H1 (cell line): Measurements from ENCODE around the gene DNAJB6. TPM values are rescaled to one million over a fixed set of nuclear protein-coding genes. Genes with fewer than 3 reads are reported as not detected.
A peak's percentile ranks its signal among the peaks of the same experiment; 100 is the strongest.

Experiments used
- CTCF ChIA-PET: fragments of 300-600 bp; sonication (Branson Sonifier 250); formaldehyde crosslinking; loops from one replicate; lab custom pipeline; 2021; ENCODE audit not compliant: partially characterized antibody; lab: Charles Lee
- POLR2A ChIA-PET: fragments of 300-600 bp; sonication (Branson Sonifier 250); formaldehyde crosslinking; loops from one replicate; lab custom pipeline; 2021; ENCODE audit warnings: inconsistent platforms; ENCODE audit not compliant: partially characterized antibody; lab: Charles Lee
- DNase-seq, 2 experiments: peaks; one replicate each; pipeline versions ENCODE4 v3.0.0 to v3.0.0-alpha.2; 2010 to 2022; ENCODE audit warnings: low spot score in 2 of 2, low read depth in 1 of 2, mixed read lengths in 1 of 2
- FAIRE-seq: peaks from 2 replicates; lab custom pipeline; 2011; peaks lifted over from hg19 to GRCh38; lab: Jason Lieb, UNC
- H2AFZ ChIP-seq: 2 replicates; pipeline ENCODE4 v1.8.1; 2012; ENCODE audit warnings: low read length, inconsistent platforms
- H2AK5ac ChIP-seq: 2 replicates; pipeline ENCODE4 v1.6.1; 2013; ENCODE audit warnings: low read depth, low read length
- H2BK120ac ChIP-seq: replicated peaks from 2 replicates; pipeline ENCODE3; 2013; ENCODE audit warnings: low read depth, low read length, inconsistent platforms
- H2BK12ac ChIP-seq: 2 replicates; pipeline ENCODE4 v1.6.1; 2013; ENCODE audit warnings: low read depth, low read length
- H2BK15ac ChIP-seq: 2 replicates; pipeline ENCODE4 v1.6.1; 2013; ENCODE audit warnings: low read length
- H2BK20ac ChIP-seq: 2 replicates; pipeline ENCODE4 v1.6.1; 2013; ENCODE audit warnings: low read length
- H2BK5ac ChIP-seq: 2 replicates; pipeline ENCODE4 v1.6.1; 2013; ENCODE audit warnings: low read depth, low read length
- H3K14ac ChIP-seq: 2 replicates; pipeline ENCODE4 v1.6.1; 2013; ENCODE audit warnings: inconsistent platforms; ENCODE audit not compliant: insufficient read length
- H3K18ac ChIP-seq: 2 replicates; pipeline ENCODE4 v1.6.1; 2013; ENCODE audit warnings: low read length; ENCODE audit errors: extremely low read depth
- H3K23ac ChIP-seq: 2 replicates; pipeline ENCODE4 v1.6.1; 2013; ENCODE audit warnings: inconsistent platforms; ENCODE audit not compliant: insufficient read length
- H3K23me2 ChIP-seq: 2 replicates; pipeline ENCODE4 v1.6.1; 2013; ENCODE audit warnings: low read depth, low read length
- H3K27ac ChIP-seq: 2 replicates; pipeline ENCODE4 v1.6.1; 2011; ENCODE audit warnings: low read depth, low read length, inconsistent platforms
- H3K27me3 ChIP-seq, 4 experiments: replicated peaks in 1 of 4; 1 replicate in 1 of 4; 2 replicates in 3 of 4; pipeline versions ENCODE4 v1.6.1 to v1.8.1; 2011 to 2013; ENCODE audit warnings: low read length in 3 of 4, mild to moderate bottlenecking in 3 of 4, inconsistent platforms in 2 of 4, mixed read lengths in 2 of 4, moderate library complexity in 1 of 4; ENCODE audit not compliant: control insufficient read depth in 3 of 4, insufficient read depth in 3 of 4; ENCODE audit errors: extremely low read depth in 1 of 4
- H3K36me3 ChIP-seq, 4 experiments: 2 replicates each; pipeline versions ENCODE4 v1.6.1 to v1.8.1; 2011 to 2013; ENCODE audit warnings: mild to moderate bottlenecking in 4 of 4, low read length in 3 of 4, moderate library complexity in 2 of 4, control low read depth in 1 of 4, inconsistent platforms in 1 of 4; ENCODE audit not compliant: insufficient read depth in 4 of 4, control insufficient read depth in 2 of 4
- H3K4ac ChIP-seq: replicated peaks from 2 replicates; pipeline ENCODE3; 2013; ENCODE audit warnings: low read length, low read depth, mixed read lengths, inconsistent platforms; ENCODE audit not compliant: insufficient read length
- H3K4me1 ChIP-seq, 4 experiments: replicated peaks in 1 of 4; 1 replicate in 1 of 4; 2 replicates in 3 of 4; pipeline versions ENCODE4 v1.6.1 to v1.8.1; 2011 to 2013; ENCODE audit warnings: low read length in 3 of 4, inconsistent platforms in 2 of 4, mixed read lengths in 1 of 4; ENCODE audit not compliant: insufficient read depth in 4 of 4, control insufficient read depth in 3 of 4
- H3K4me2 ChIP-seq, 2 experiments: 2 replicates each; pipeline versions ENCODE4 v1.6.1 to v1.8.1; 2011 to 2013; ENCODE audit warnings: low read depth in 2 of 2, low read length in 2 of 2, control low read depth in 1 of 2, inconsistent platforms in 1 of 2, mild to moderate bottlenecking in 1 of 2; ENCODE audit not compliant: insufficient read depth in 1 of 2
- H3K4me3 ChIP-seq, 4 experiments: fragments of 200-600, 300-600 bp in 1 of 4; sonication (generic), shearing (Covaris generic), sonication (Bioruptor Twin) in 1 of 4; 2 replicates each; pipeline versions ENCODE4 v1.5.1 to v1.8.1; 2011 to 2016; ENCODE audit warnings: low read length in 4 of 4, low read depth in 3 of 4, control low read depth in 2 of 4, inconsistent platforms in 2 of 4, mild to moderate bottlenecking in 2 of 4, mixed read lengths in 1 of 4, moderate library complexity in 1 of 4; ENCODE audit not compliant: insufficient read depth in 2 of 4; ENCODE audit errors: extremely low read depth in 1 of 4
- H3K56ac ChIP-seq: replicated peaks from 2 replicates; pipeline ENCODE3; 2013; ENCODE audit warnings: low read depth, mild to moderate bottlenecking, mixed read lengths, low read length, inconsistent platforms; ENCODE audit not compliant: insufficient read length
- H3K79me1 ChIP-seq: 2 replicates; pipeline ENCODE4 v1.6.1; 2013; ENCODE audit warnings: low read depth, low read length, control low read depth
- H3K79me2 ChIP-seq, 2 experiments: 2 replicates each; pipeline versions ENCODE4 v1.6.1 to v1.8.1; 2012 to 2013; ENCODE audit warnings: low read length in 2 of 2, mild to moderate bottlenecking in 2 of 2, inconsistent platforms in 1 of 2; ENCODE audit not compliant: insufficient read depth in 2 of 2, control insufficient read depth in 1 of 2
- H3K9ac ChIP-seq, 4 experiments: replicated peaks in 1 of 4; 1 replicate in 1 of 4; 2 replicates in 3 of 4; pipeline versions ENCODE4 v1.6.1 to v1.8.1; 2011 to 2013; ENCODE audit warnings: low read depth in 3 of 4, low read length in 3 of 4, control low read depth in 2 of 4, mild to moderate bottlenecking in 2 of 4, moderate library complexity in 2 of 4, inconsistent platforms in 1 of 4; ENCODE audit errors: extremely low read depth in 1 of 4
- H3K9me3 ChIP-seq, 2 experiments: 2 replicates each; pipeline versions ENCODE4 v1.6.1 to v1.8.1; 2012 to 2013; ENCODE audit warnings: mild to moderate bottlenecking in 2 of 2, moderate library complexity in 2 of 2, control low read depth in 1 of 2, inconsistent platforms in 1 of 2, low read depth in 1 of 2, low read length in 1 of 2, mixed read lengths in 1 of 2; ENCODE audit not compliant: insufficient read depth in 2 of 2
- H4K20me1 ChIP-seq, 2 experiments: replicated peaks in 1 of 2; 2 replicates each; pipeline versions ENCODE3 to v1.8.1; 2011 to 2013; ENCODE audit warnings: inconsistent platforms in 2 of 2, low read length in 2 of 2, mild to moderate bottlenecking in 1 of 2; ENCODE audit not compliant: insufficient read depth in 2 of 2, control insufficient read depth in 1 of 2
- H4K5ac ChIP-seq: 2 replicates; pipeline ENCODE4 v1.6.1; 2013; ENCODE audit warnings: low read length, low read depth, mixed read lengths, inconsistent platforms; ENCODE audit not compliant: insufficient read length
- H4K8ac ChIP-seq: 2 replicates; pipeline ENCODE4 v1.8.0; 2013; ENCODE audit warnings: mild to moderate bottlenecking, moderate library complexity, low read length, inconsistent platforms; ENCODE audit not compliant: insufficient read depth; ENCODE audit errors: extremely low read depth
- H4K91ac ChIP-seq: replicated peaks from 2 replicates; pipeline ENCODE3; 2013; ENCODE audit warnings: low read length, mixed read lengths, inconsistent platforms; ENCODE audit not compliant: insufficient read length
- POLR2A ChIP-seq, 2 experiments: IDR thresholded peaks; 1 replicate in 1 of 2; 2 replicates in 1 of 2; pipeline ENCODE4 v1.6.1; 2011; ENCODE audit warnings: low read depth in 2 of 2, low read length in 2 of 2, mild to moderate bottlenecking in 2 of 2; ENCODE audit errors: control extremely low read depth in 1 of 2
- SRF ChIP-seq: IDR thresholded peaks from 2 replicates; pipeline ENCODE4 v1.6.1; 2011; ENCODE audit warnings: mild to moderate bottlenecking, low read depth, low read length, moderate library complexity
- WGBS, 2 experiments: shearing (Covaris generic) in 1 of 2; methylation state at CpG; one replicate each; pipeline versions ENCODE4 v1.1.6 to v1.1.7; 2013 to 2015; ENCODE audit warnings: low lambda C conversion rate in 2 of 2, mixed read lengths in 2 of 2, inconsistent platforms in 1 of 2, low coverage in 1 of 2, missing lambda C conversion rate in 1 of 2; ENCODE audit not compliant: insufficient replicate concordance in 2 of 2, insufficient coverage in 1 of 2, insufficient read length in 1 of 2; ENCODE audit errors: extremely low coverage in 1 of 2, missing lambda C conversion rate in 1 of 2; 5-methylcytosine and 5-hydroxymethylcytosine counted together
- polyA plus RNA-seq, 7 experiments: library from polyadenylated mRNA; depleted of rRNA in 3 of 7; stranded (reverse) in 5 of 7; unstranded in 2 of 7; fragments of >200 nt in 5 of 7; fragments of 200-250 nt in 2 of 7; gene quantifications; 1 replicate in 5 of 7; 2 replicates in 1 of 7; 4 replicates in 1 of 7; pipeline versions ENCODE4 v1.2.1 to v1.2.3, GENCODE V29; 2011 to 2013; ENCODE audit warnings: missing spikeins in 2 of 7, mixed read lengths in 2 of 7
- total RNA-seq: library from RNA; stranded (reverse); fragmentation: NEBNext Ultra II Directional; extraction: Animal tissue kit (Norgen Biotek cat#: 25700); gene quantifications from 2 replicates; pipeline ENCODE4 v1.2.1, GENCODE V29; 2021

DNAJB6 gene
- total and polyA plus RNA-seq, 2 of the 8 experiments (the other 6 are each of a cell fraction or from before 2014, with no cell fraction given), result 166 to 295 TPM

DNA sequence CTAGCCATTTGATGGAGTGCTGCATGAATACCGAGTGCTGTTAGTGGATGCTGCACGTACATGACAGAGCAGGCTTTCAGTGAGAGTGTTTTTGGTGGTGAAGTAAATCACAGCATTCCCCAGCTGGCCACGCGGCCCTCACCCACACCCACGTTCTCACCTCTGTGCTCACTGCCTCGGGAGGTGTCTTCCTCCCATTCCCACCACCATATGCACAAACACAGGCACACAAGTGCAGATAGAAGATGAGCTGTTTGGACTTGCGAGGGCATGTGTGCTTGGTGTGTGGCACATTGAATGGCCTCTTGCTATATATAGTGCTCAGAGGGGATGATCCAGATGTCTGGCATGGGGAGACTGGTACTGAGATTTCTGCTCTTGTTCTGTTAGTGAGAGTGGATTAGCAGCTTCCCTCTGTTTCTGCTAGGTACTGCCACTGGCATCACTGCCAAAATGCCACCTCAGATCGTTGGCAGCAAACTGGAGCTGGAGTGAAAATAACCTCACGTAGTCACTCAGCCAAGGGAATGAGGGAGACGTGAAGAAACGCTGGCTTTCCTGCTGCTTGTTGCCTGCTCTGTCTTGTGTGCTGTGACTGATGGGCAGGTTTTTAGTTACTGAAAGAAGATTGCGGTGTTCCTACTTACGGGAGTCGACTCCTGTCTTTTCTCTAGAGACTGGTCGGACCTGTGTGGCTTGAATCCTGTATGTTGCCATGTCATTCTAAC is 19.1 kb downstream of the DNAJB6 start:
- no peak overlapping the region for H3K56ac ChIP-seq
- H3K27ac ChIP-seq, result peak overlapping the region; percentile 23; the same call in 1 of the 2 replicates
- no peaks in the 10 kb centered on the region for H3K9me3 ChIP-seq
- no peak overlapping the region for H3K14ac ChIP-seq
- peaks cover 92 to 100% of the 10 kb centered on the region in 2 experiments for H3K79me2 ChIP-seq
- H3K4me2 ChIP-seq, result peak overlapping the region; percentile 29 to 57; a peak in 3 of 4 replicates
- 0 out of 2 replicates have a peak, but pooled peaks cover 2% of the 10 kb centered on the region for H3K23me2 ChIP-seq
- H3K79me1 ChIP-seq, result peaks cover 3% of the 10 kb centered on the region
- H2BK12ac ChIP-seq, result no peak overlapping the region; the same call in 1 of the 2 replicates
- peak overlapping the region in 1 of 4 experiments; percentile 28; a peak in 1 of 7 replicates for H3K9ac ChIP-seq
- FAIRE-seq (no peak), DNase-seq (no peak)
- ChIA-PET CTCF (interaction anchor here (0.7 to 2.6 kb wide), 7 partner anchors 8 to 83 kb away, joined by 3 to 11 read pairs (median 3); no protein-coding TSS in a partner anchor), POLR2A (interaction anchor here (0.9 to 5.0 kb wide), 9 partner anchors 9 to 265 kb away, joined by 3 to 28 read pairs (median 4); no protein-coding TSS in a partner anchor)
- H3K4me3 ChIP-seq, result no peak overlapping the region
- no peak overlapping the region for H4K91ac ChIP-seq
- H3K4me1 ChIP-seq, result peaks cover 2 to 20% (median 18%) of the 10 kb centered on the region in 4 experiments
- no peak overlapping the region for H3K18ac ChIP-seq
- H3K27me3 ChIP-seq, result no peaks in the 10 kb centered on the region
- peaks cover 51 to 55% of the 10 kb centered on the region in 2 experiments for H4K20me1 ChIP-seq
- no peak overlapping the region for H2BK20ac ChIP-seq
- peak overlapping the region; percentile 81; the same call in 1 of the 2 replicates for H2BK5ac ChIP-seq
- 0 out of 2 replicates have a peak overlapping the region, but pooled peaks have one; percentile 43 for H2AK5ac ChIP-seq
- H2BK120ac ChIP-seq, result no peak overlapping the region
- 80% methylated on average over 15 of the region's 15 CpGs; no CpG with 5 or more reads in 1 of the 2 experiments for WGBS, 2 experiments
- H4K5ac ChIP-seq, result no peak overlapping the region
- no peak overlapping the region for H3K23ac ChIP-seq
- no peak overlapping the region for H2BK15ac ChIP-seq
- no peak overlapping the region for H3K4ac ChIP-seq
- H3K36me3 ChIP-seq, result peaks cover 6 to 29% (median 16%) of the 10 kb centered on the region in 4 experiments; a peak in 7 of 8 replicates
- no peak overlapping the region for H2AFZ ChIP-seq
- H4K8ac ChIP-seq, result no peak overlapping the region
- no peak for TF ChIP-seq SRF
- TF ChIP-seq POLR2A (IDR thresholded peaks at IDR 0.05; ENCODE audit: control extremely low read depth in 1 of 2, low read depth in 2 of 2, low read length in 2 of 2), result 0 out of 3 replicates have a peak, but pooled peaks of 1 of the 2 experiments have one; percentile 36
- TF ChIP-seq, all 59 proteins: peak for 1
